GM13976 (cell line): ENCODE measurements around the gene PROSER2.

Experiments used
- DNase-seq: peaks from one replicate; pipeline ENCODE4 v3.0.0; 2012; ENCODE audit warnings: low spot score
- in situ Hi-C: fragments of 300-500 bp; cut with MboI; formaldehyde crosslinking; loops from one replicate; pipeline ENCODE4 v1.12.0; 2022; ENCODE audit warnings: low sequenced_read_pairs, mixed read lengths, inconsistent platforms; ENCODE audit not compliant: unreplicated experiment
- TF ChIP-seq, protein P1 (sequence below): IDR thresholded peaks from 2 replicates; pipeline ENCODE4 v1.5.1; 2012; ENCODE audit warnings: borderline replicate concordance, mild to moderate bottlenecking; ENCODE audit not compliant: insufficient read depth; ENCODE audit errors: extremely low read depth, missing control alignments, control extremely low read depth

PROSER2 gene

DNA sequence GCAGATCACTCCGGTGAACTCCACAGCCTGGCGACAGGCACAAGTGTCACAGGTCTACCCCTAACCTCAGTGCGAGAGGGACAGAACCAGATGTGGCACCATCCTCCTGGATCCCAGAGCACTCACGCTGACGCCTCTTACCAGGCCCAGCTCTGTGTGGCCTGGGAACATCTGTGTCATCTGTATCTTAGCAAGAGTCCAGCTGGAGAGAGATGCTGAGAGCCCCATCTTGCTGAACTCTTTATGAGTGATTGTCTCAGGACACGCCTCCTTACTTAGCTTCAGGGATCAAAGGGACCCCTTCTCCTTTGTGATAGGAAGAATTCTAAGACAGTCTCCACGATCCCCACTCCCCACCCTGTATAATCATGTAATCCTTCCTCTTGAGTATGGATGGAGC is 10.0 kb upstream of the PROSER2 start:
- TF ChIP-seq, protein P1, sequence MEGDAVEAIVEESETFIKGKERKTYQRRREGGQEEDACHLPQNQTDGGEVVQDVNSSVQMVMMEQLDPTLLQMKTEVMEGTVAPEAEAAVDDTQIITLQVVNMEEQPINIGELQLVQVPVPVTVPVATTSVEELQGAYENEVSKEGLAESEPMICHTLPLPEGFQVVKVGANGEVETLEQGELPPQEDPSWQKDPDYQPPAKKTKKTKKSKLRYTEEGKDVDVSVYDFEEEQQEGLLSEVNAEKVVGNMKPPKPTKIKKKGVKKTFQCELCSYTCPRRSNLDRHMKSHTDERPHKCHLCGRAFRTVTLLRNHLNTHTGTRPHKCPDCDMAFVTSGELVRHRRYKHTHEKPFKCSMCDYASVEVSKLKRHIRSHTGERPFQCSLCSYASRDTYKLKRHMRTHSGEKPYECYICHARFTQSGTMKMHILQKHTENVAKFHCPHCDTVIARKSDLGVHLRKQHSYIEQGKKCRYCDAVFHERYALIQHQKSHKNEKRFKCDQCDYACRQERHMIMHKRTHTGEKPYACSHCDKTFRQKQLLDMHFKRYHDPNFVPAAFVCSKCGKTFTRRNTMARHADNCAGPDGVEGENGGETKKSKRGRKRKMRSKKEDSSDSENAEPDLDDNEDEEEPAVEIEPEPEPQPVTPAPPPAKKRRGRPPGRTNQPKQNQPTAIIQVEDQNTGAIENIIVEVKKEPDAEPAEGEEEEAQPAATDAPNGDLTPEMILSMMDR = no peak
- in situ Hi-C loops = no loop called here
- no peak for DNase-seq

- in situ Hi-C loops = no loop called here
- TF ChIP-seq, protein P1 = no peak
- DNase-seq = no peak
Measured at GRCh38 chr10:11813855-11814567, 9.1 kb upstream of the PROSER2 start.

- TF ChIP-seq, protein P1 = no peak
- in situ Hi-C loops = no loop called here
- DNase-seq = no peak
Measured at GRCh38 chr10:11819027-11819426, 4.1 kb upstream of the PROSER2 start.

GRCh38 chr10:11822026-11822756 is 965 bp upstream of the PROSER2 start:
- in situ Hi-C loops = no loop called here
- TF ChIP-seq, protein P1 = no peak
- no peak for DNase-seq

DNA sequence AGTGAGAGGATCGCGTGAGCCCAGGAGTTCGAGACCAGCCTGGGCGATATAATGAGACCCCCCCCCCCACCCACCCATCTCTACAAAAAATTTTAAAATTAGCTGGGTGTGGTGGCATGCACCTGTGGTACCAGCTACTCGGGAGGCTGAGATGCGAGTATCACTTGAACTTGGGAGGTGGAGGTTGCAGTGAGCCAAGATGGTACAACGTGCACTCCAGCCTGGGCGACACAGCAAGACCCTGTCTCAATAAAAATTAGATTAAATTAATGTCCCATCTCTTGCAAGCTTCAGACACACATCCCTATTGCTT is 391 bp upstream of the PROSER2 start:
- in situ Hi-C loops = no loop called here
- no peak for DNase-seq
- TF ChIP-seq, protein P1 = no peak

GRCh38 chr10:11823989-11824346 is 812 bp downstream of the PROSER2 start:
- TF ChIP-seq, protein P1 = no peak
- in situ Hi-C loops = no loop called here
- no peak for DNase-seq

DNA sequence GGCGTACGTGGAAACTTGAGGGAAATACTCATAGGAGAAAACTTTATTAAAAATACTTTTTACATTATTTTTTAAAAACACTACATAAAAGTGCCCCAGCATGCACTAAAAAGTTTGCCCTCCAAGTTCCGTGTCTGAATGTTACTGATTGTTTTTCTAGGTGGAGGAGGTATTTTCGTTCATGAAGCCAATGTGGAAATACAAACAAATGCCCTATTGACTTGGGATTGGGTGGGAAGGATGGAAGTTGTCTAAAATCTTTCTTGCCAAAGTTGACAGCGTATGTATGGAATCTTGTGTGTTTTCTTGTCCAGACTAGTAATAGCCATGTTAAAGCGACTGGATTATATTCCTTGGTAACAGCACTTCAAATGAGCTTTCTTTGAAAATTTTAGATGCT is 1.2 kb downstream of the PROSER2 start:
- DNase-seq = no peak
- in situ Hi-C loops = no loop called here

More for the DNA sequence above, 1.2 kb downstream of the PROSER2 start:
- TF ChIP-seq, protein P1 = no peak
